Measurements from ENCODE around the gene GNB1L. TPM values are rescaled to one million over a fixed set of nuclear protein-coding genes. Genes with fewer than 3 reads are reported as not detected.

GNB1L gene
- total and polyA plus RNA-seq, 9 of the 15 experiments (the other 6 are each of a cell fraction or from before 2014, with no cell fraction given): 0.56 to 50.5 (median 10.2) TPM

DNA sequence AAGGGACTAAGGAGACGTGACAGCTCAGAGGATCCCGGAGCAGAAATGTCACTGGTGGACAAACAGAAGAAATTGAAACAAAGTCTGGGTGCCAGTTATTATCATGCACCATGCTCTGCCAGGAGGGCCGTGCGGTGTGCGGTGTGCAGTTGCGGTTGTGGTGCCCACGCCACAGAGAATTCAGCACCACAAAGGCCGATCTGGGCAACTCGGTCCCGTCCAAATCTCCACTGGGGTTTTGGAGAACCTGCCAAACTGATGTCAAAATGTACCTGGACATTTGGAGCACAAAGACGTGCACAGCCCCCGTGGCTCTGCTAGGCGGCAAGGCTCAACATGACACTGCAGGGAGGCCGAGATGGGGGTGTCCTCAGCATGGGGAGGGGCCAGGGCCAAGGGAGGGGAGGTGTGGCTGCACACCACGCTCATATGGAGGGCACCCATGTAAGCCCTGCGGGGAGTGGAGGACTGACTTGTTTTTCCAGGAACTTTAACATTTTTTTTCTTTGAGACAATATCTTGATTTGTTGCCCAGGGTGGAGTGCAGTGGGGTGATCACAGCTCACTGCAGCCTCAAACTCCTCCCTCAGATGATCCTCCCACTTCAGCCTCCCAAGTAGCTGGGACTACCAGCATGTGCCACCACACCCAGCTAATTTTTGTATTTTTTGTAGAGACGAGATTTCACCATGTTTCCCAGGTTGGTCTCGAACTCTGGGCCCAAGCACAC lies 39.4 kb downstream of the GNB1L start (continued):
- TF ChIP-seq ZNF780A (CRISPR knock-in tag; IDR thresholded peaks at IDR 0.05) (no peak), CHCHD3 (CRISPR knock-in tag; IDR thresholded peaks at IDR 0.05) (no peak), KDM5B (IDR thresholded peaks at IDR 0.05; ENCODE audit: insufficient replicate concordance, low read depth, low read length) (peak; percentile 68), POLR2B (IDR thresholded peaks at IDR 0.05; ENCODE audit: low read depth, partially characterized antibody) (peak; percentile 49), SUPT5H (IDR thresholded peaks at IDR 0.05) (peak; percentile 59), SRSF3 (IDR thresholded peaks at IDR 0.05; ENCODE audit: insufficient read depth, low read length) (no peak), TAL1 (IDR thresholded peaks at IDR 0.05) (peak; percentile 11; the same call in 1 of the 2 replicates), ZSCAN32 (CRISPR knock-in tag; IDR thresholded peaks at IDR 0.05) (0 out of 2 replicates have a peak, but pooled peaks have one; percentile 21), ZNF785 (CRISPR knock-in tag; IDR thresholded peaks at IDR 0.05) (peak; percentile 72; the same call in 1 of the 2 replicates), NFIC (IDR thresholded peaks at IDR 0.05) (peak; percentile 41; the same call in 1 of the 2 replicates), ILK (tag; IDR thresholded peaks at IDR 0.05; ENCODE audit: borderline replicate concordance, low read depth) (no peak), MCM2 (IDR thresholded peaks at IDR 0.05; ENCODE audit: low read depth) (peak; percentile 73; the same call in 1 of the 2 replicates), GATAD2B (IDR thresholded peaks at IDR 0.05; ENCODE audit: borderline replicate concordance) (no peak)
- TF ChIP-seq, protein P1, sequence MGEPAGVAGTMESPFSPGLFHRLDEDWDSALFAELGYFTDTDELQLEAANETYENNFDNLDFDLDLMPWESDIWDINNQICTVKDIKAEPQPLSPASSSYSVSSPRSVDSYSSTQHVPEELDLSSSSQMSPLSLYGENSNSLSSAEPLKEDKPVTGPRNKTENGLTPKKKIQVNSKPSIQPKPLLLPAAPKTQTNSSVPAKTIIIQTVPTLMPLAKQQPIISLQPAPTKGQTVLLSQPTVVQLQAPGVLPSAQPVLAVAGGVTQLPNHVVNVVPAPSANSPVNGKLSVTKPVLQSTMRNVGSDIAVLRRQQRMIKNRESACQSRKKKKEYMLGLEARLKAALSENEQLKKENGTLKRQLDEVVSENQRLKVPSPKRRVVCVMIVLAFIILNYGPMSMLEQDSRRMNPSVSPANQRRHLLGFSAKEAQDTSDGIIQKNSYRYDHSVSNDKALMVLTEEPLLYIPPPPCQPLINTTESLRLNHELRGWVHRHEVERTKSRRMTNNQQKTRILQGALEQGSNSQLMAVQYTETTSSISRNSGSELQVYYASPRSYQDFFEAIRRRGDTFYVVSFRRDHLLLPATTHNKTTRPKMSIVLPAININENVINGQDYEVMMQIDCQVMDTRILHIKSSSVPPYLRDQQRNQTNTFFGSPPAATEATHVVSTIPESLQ (CRISPR knock-in tag; IDR thresholded peaks at IDR 0.05): no peak
- TF ChIP-seq, protein P2, sequence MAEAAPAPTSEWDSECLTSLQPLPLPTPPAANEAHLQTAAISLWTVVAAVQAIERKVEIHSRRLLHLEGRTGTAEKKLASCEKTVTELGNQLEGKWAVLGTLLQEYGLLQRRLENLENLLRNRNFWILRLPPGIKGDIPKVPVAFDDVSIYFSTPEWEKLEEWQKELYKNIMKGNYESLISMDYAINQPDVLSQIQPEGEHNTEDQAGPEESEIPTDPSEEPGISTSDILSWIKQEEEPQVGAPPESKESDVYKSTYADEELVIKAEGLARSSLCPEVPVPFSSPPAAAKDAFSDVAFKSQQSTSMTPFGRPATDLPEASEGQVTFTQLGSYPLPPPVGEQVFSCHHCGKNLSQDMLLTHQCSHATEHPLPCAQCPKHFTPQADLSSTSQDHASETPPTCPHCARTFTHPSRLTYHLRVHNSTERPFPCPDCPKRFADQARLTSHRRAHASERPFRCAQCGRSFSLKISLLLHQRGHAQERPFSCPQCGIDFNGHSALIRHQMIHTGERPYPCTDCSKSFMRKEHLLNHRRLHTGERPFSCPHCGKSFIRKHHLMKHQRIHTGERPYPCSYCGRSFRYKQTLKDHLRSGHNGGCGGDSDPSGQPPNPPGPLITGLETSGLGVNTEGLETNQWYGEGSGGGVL (CRISPR knock-in tag; IDR thresholded peaks at IDR 0.05): no peak
- TF ChIP-seq, protein P3, sequence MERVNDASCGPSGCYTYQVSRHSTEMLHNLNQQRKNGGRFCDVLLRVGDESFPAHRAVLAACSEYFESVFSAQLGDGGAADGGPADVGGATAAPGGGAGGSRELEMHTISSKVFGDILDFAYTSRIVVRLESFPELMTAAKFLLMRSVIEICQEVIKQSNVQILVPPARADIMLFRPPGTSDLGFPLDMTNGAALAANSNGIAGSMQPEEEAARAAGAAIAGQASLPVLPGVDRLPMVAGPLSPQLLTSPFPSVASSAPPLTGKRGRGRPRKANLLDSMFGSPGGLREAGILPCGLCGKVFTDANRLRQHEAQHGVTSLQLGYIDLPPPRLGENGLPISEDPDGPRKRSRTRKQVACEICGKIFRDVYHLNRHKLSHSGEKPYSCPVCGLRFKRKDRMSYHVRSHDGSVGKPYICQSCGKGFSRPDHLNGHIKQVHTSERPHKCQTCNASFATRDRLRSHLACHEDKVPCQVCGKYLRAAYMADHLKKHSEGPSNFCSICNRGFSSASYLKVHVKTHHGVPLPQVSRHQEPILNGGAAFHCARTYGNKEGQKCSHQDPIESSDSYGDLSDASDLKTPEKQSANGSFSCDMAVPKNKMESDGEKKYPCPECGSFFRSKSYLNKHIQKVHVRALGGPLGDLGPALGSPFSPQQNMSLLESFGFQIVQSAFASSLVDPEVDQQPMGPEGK (CRISPR knock-in tag; IDR thresholded peaks at IDR 0.05; ENCODE audit: borderline replicate concordance): no peak
- TF ChIP-seq, protein P4, sequence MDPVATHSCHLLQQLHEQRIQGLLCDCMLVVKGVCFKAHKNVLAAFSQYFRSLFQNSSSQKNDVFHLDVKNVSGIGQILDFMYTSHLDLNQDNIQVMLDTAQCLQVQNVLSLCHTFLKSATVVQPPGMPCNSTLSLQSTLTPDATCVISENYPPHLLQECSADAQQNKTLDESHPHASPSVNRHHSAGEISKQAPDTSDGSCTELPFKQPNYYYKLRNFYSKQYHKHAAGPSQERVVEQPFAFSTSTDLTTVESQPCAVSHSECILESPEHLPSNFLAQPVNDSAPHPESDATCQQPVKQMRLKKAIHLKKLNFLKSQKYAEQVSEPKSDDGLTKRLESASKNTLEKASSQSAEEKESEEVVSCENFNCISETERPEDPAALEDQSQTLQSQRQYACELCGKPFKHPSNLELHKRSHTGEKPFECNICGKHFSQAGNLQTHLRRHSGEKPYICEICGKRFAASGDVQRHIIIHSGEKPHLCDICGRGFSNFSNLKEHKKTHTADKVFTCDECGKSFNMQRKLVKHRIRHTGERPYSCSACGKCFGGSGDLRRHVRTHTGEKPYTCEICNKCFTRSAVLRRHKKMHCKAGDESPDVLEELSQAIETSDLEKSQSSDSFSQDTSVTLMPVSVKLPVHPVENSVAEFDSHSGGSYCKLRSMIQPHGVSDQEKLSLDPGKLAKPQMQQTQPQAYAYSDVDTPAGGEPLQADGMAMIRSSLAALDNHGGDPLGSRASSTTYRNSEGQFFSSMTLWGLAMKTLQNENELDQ (CRISPR knock-in tag; IDR thresholded peaks at IDR 0.05; ENCODE audit: borderline replicate concordance): no peak
- TF ChIP-seq, protein P5, sequence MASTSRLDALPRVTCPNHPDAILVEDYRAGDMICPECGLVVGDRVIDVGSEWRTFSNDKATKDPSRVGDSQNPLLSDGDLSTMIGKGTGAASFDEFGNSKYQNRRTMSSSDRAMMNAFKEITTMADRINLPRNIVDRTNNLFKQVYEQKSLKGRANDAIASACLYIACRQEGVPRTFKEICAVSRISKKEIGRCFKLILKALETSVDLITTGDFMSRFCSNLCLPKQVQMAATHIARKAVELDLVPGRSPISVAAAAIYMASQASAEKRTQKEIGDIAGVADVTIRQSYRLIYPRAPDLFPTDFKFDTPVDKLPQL (IDR thresholded peaks at IDR 0.05; ENCODE audit: extremely low read depth, insufficient read length): no peak
